Measurements from ENCODE around the gene LRRTM4. TPM values are rescaled to one million over a fixed set of nuclear protein-coding genes. Genes with fewer than 3 reads are reported as not detected.

Gene LRRTM4
- total RNA-seq, 1 donor from 2014 or later = 1.8 TPM

- Mint-ChIP-seq H3K36me3 (ENCODE audit: low read depth, unreplicated experiment) (no peaks in the 10 kb centered on the region), H3K27me3 (ENCODE audit: unreplicated experiment) (peaks cover 2% of the 10 kb centered on the region), H3K27ac (ENCODE audit: unreplicated experiment) (no peak overlapping the region), H3K4me1 (ENCODE audit: unreplicated experiment) (no peaks in the 10 kb centered on the region), H3K9me3 (ENCODE audit: unreplicated experiment) (no peaks in the 10 kb centered on the region), H3K4me3 (ENCODE audit: unreplicated experiment) (no peak overlapping the region)
- no peak for TF ChIP-seq CTCF (IDR thresholded peaks at IDR 0.05; ENCODE audit: unreplicated experiment)
- no peak for DNase-seq (ENCODE audit: low spot score)
Observed at GRCh38 chr2:77268626-77269025, 253.6 kb downstream of the LRRTM4 start.

GRCh38 chr2:77232909-77233425 lies 289.2 kb downstream of the LRRTM4 start:
- H3K36me3 Mint-ChIP-seq (ENCODE audit: low read depth, unreplicated experiment) = no peaks in the 10 kb centered on the region
- TF ChIP-seq CTCF (IDR thresholded peaks at IDR 0.05; ENCODE audit: unreplicated experiment) = no peak
- no peaks in the 10 kb centered on the region for H3K27me3 Mint-ChIP-seq (ENCODE audit: unreplicated experiment)
- no peak for DNase-seq (ENCODE audit: low spot score)
- H3K4me1 Mint-ChIP-seq (ENCODE audit: unreplicated experiment) = no peaks in the 10 kb centered on the region
- no peak overlapping the region for H3K27ac Mint-ChIP-seq (ENCODE audit: unreplicated experiment)
- no peaks in the 10 kb centered on the region for H3K9me3 Mint-ChIP-seq (ENCODE audit: unreplicated experiment)
- H3K4me3 Mint-ChIP-seq (ENCODE audit: unreplicated experiment) = no peak overlapping the region

GRCh38 chr2:77228391-77228790 lies 293.8 kb downstream of the LRRTM4 start:
- Mint-ChIP-seq H3K27ac (ENCODE audit: unreplicated experiment) (no peak overlapping the region), H3K27me3 (ENCODE audit: unreplicated experiment) (peaks cover 1% of the 10 kb centered on the region), H3K9me3 (ENCODE audit: unreplicated experiment) (no peaks in the 10 kb centered on the region)

GRCh38 chr2:77210725-77211124 lies 311.5 kb downstream of the LRRTM4 start:
- Mint-ChIP-seq H3K27me3 (ENCODE audit: unreplicated experiment) (no peaks in the 10 kb centered on the region), H3K4me3 (ENCODE audit: unreplicated experiment) (no peak overlapping the region), H3K4me1 (ENCODE audit: unreplicated experiment) (peaks cover 2% of the 10 kb centered on the region), H3K27ac (ENCODE audit: unreplicated experiment) (no peak overlapping the region), H3K36me3 (ENCODE audit: low read depth, unreplicated experiment) (no peaks in the 10 kb centered on the region), H3K9me3 (ENCODE audit: unreplicated experiment) (no peaks in the 10 kb centered on the region)
- DNase-seq (ENCODE audit: low spot score) = no peak
- no peak for TF ChIP-seq CTCF (IDR thresholded peaks at IDR 0.05; ENCODE audit: unreplicated experiment)

More at GRCh38 chr2:77228391-77228790, 293.8 kb downstream of the LRRTM4 start:
- no peaks in the 10 kb centered on the region for H3K36me3 Mint-ChIP-seq (ENCODE audit: low read depth, unreplicated experiment)
- H3K4me1 Mint-ChIP-seq (ENCODE audit: unreplicated experiment) = no peaks in the 10 kb centered on the region
- no peak overlapping the region for H3K4me3 Mint-ChIP-seq (ENCODE audit: unreplicated experiment)
- no peak for DNase-seq (ENCODE audit: low spot score)
- no peak for TF ChIP-seq CTCF (IDR thresholded peaks at IDR 0.05; ENCODE audit: unreplicated experiment)

- TF ChIP-seq CTCF (IDR thresholded peaks at IDR 0.05; ENCODE audit: unreplicated experiment) = no peak
- H3K36me3 Mint-ChIP-seq (ENCODE audit: low read depth, unreplicated experiment) = no peaks in the 10 kb centered on the region
- H3K4me3 Mint-ChIP-seq (ENCODE audit: unreplicated experiment) = no peak overlapping the region
- no peaks in the 10 kb centered on the region for H3K27me3 Mint-ChIP-seq (ENCODE audit: unreplicated experiment)
- no peak for DNase-seq (ENCODE audit: low spot score)
- no peak overlapping the region for H3K27ac Mint-ChIP-seq (ENCODE audit: unreplicated experiment)
- no peaks in the 10 kb centered on the region for H3K9me3 Mint-ChIP-seq (ENCODE audit: unreplicated experiment)
- peaks cover 2% of the 10 kb centered on the region for H3K4me1 Mint-ChIP-seq (ENCODE audit: unreplicated experiment)
Observed at GRCh38 chr2:77207331-77207730, 314.8 kb downstream of the LRRTM4 start.
